ENCODE results near the gene UBN1. TPM values are rescaled to one million over a fixed set of nuclear protein-coding genes. Genes with fewer than 3 reads are reported as not detected.

The UBN1 gene, protein sequence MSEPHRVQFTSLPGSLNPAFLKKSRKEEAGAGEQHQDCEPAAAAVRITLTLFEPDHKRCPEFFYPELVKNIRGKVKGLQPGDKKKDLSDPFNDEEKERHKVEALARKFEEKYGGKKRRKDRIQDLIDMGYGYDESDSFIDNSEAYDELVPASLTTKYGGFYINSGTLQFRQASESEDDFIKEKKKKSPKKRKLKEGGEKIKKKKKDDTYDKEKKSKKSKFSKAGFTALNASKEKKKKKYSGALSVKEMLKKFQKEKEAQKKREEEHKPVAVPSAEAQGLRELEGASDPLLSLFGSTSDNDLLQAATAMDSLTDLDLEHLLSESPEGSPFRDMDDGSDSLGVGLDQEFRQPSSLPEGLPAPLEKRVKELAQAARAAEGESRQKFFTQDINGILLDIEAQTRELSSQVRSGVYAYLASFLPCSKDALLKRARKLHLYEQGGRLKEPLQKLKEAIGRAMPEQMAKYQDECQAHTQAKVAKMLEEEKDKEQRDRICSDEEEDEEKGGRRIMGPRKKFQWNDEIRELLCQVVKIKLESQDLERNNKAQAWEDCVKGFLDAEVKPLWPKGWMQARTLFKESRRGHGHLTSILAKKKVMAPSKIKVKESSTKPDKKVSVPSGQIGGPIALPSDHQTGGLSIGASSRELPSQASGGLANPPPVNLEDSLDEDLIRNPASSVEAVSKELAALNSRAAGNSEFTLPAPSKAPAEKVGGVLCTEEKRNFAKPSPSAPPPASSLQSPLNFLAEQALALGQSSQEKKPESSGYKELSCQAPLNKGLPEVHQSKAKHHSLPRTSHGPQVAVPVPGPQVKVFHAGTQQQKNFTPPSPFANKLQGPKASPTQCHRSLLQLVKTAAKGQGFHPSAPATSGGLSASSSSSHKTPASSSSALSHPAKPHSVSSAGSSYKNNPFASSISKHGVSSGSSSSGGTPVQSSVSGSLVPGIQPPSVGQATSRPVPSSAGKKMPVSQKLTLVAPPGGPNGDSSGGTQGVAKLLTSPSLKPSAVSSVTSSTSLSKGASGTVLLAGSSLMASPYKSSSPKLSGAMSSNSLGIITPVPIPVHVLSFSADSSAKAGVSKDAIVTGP (N-terminal part only)
- total RNA-seq (2014; rRNA removed; shearing (Covaris generic)): 32.8 and 36.7 TPM in 2 replicates

DNA sequence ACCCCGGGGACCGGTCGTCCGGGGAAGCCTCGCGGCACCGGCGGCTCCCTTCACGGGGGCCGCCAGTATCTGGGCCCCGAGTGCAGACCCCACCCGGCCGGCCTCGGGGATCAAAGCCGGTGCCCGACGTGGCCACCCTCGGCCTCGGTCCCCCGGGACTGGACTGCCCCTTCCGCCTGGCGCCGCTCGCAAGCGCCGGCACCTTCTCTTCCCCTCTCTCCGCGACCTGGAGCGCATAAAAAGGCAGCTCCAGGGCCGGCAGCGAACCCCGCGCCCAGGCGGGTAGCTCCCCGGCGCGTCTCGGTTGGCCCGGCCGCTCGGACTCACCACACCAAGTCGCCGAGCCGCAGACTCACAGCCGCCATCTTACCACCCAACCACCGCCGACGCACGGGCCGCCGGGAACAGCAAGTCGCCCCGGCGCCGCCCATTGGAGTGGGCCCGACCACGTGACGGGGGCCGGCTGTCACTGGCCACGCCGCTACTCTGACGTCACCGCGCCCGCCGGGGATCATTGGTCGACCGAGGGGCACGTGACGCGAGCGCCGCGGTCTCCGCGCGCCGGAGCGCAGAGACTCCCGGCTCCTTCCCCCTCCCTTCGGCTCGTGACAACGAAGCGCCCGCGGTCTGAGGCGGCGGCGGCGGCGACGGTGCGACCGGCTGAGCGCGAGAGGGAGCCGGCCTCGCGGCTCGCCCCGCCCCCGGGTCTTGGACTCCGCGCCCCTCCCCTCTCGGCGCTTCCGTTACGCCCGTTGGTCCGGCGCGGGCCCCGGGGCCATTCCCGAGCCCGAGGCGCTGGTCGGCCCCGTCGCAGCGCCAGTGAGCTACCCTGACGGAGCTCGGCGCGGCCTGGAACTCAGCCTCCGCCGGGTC, at the start of gene UBN1, which contains the start of gene GLYR1:
TSS of gene UBN1 (plus strand) at position 581 of the 873 bp plus-strand sequence. CDS start 5,437 bp downstream, outside the sequence.
TSS of gene GLYR1 (minus strand) at position 388 of the 873 bp plus-strand sequence. CDS start at position 365, 23 bp downstream.
- Histone ChIP-seq H3K27me3 (ENCODE audit: control insufficient read depth, insufficient read depth, low read length) (no peaks in the 10 kb centered on the region), H3K36me3 (replicated peaks; ENCODE audit: control insufficient read depth, insufficient read depth, low read length) (peaks cover 13% of the 10 kb centered on the region), H3K4me3 (ENCODE audit: insufficient read depth, low read depth, low read length) (peak within 1 kb of the TSS; percentile 94)
- peak; percentile 99 for DNase-seq

- no peak overlapping the region for H3K4me3 ChIP-seq (ENCODE audit: insufficient read depth, low read depth, low read length)
- H3K36me3 ChIP-seq (replicated peaks; ENCODE audit: control insufficient read depth, insufficient read depth, low read length): no peaks in the 10 kb centered on the region; the same call in 1 of the 2 replicates
- peak; percentile 31 for DNase-seq
- H3K27me3 ChIP-seq (ENCODE audit: control insufficient read depth, insufficient read depth, low read length): no peaks in the 10 kb centered on the region
Observed at GRCh38 chr16:4797805-4798252, 49.5 kb upstream of the UBN1 start.

DNA sequence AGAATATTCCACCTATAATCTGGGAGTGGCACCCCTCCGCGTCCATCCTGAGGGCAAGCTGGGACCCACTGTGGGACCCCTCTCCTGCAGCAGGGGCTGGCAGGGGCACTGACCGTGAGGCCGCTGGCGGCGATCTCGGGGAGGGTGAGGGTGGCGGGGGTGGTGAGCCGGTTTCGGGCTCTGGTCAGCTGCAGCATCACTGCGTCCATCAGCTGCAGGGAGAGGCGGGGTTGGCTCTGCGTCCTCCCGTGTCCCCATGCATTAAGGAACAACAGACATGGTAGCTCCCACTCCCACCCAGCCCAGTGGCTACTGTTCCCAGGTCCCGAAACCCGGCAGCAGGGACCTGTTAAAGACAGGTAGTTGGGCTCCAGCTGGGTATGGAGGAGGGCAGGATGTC, 48.8 kb upstream of the UBN1 start:
- Histone ChIP-seq H3K36me3 (replicated peaks; ENCODE audit: control insufficient read depth, insufficient read depth, low read length) (no peaks in the 10 kb centered on the region; the same call in 1 of the 2 replicates), H3K27me3 (ENCODE audit: control insufficient read depth, insufficient read depth, low read length) (no peaks in the 10 kb centered on the region), H3K4me3 (ENCODE audit: insufficient read depth, low read depth, low read length) (no peak overlapping the region)
- DNase-seq: no peak

DNA sequence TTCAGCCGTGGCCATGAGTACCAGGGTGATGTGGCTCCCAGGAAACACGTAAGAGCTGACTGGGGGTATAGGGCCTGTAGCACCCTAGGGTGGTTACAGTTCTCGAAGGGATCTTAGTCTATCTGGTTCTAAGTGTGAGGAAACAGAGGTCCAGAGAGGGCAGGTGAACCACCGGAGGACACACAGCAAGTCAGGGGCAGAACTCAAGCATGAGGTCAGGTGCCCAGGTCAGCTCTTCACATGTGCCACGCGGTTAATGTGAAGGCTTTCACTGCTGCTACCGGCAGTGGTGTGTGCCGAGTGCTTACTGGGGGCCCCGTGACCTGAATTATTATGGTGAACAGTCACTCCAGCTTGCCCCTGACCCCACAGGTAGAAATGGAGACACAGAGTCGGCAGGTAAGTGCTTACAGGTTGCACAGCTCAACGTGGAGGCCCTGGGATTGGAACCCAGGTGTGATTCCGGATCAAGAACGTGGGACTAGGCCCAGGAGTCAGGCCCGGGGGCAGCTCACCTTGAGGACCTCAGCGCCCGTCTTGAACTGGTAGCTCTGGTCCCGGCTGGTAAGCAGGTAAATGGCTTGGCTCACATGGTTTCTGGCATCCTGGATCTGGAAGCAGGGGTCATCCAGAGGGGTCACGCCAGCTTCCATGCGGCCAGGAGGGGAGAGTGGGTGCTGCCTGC, 48.0 kb upstream of the UBN1 start:
- no peak for DNase-seq

DNA sequence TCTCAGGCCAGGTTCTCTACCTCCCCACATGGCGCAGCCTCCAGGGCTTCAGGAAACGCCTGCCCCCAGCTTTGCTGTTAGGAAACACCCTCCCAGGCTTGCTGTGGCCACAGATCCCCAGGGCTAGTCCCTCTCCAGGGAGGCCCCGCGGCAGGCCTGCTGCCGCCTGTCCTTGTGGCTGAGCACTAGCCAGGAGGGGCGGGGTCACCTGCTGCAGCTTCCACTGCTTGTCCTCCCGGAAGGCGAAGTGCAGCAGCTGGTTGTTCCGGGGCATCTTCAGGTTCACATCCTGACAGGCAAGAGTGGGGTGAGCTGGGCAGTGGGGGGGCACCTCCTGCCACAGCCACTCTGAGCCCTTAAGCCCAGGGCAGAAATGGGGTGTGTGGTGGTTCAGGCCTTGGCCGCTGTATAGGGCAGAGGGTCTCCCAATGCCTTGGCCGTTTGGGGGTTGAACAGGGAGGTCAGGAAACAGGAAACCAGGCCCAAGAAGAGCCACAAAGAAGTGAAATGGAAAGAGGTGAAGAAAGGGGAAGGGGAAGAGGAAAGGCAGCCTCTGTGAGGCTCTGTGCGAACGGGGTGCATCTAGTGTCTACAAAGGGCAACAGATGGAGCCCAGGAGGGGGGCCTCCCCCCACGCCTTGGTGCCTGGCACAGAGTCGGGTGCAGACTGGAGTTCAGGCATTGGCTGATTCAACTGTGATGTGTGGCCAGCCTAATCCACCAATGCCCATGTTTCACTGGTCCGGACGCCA, 46.8 kb upstream of the UBN1 start:
- peak; percentile 42 for DNase-seq
- H3K4me3 ChIP-seq (ENCODE audit: insufficient read depth, low read depth, low read length): no peak overlapping the region
- peaks cover 5% of the 10 kb centered on the region for H3K36me3 ChIP-seq (replicated peaks; ENCODE audit: control insufficient read depth, insufficient read depth, low read length)
- no peaks in the 10 kb centered on the region for H3K27me3 ChIP-seq (ENCODE audit: control insufficient read depth, insufficient read depth, low read length)

More for the DNA sequence above, 48.0 kb upstream of the UBN1 start:
- Histone ChIP-seq H3K4me3 (ENCODE audit: insufficient read depth, low read depth, low read length) (no peak overlapping the region), H3K36me3 (replicated peaks; ENCODE audit: control insufficient read depth, insufficient read depth, low read length) (no peaks in the 10 kb centered on the region; the same call in 1 of the 2 replicates), H3K27me3 (ENCODE audit: control insufficient read depth, insufficient read depth, low read length) (no peaks in the 10 kb centered on the region)

- DNase-seq: peak; percentile 67
- H3K4me3 ChIP-seq (ENCODE audit: insufficient read depth, low read depth, low read length): peak overlapping the region; percentile 63
- H3K36me3 ChIP-seq (replicated peaks; ENCODE audit: control insufficient read depth, insufficient read depth, low read length): peaks cover 5% of the 10 kb centered on the region
- no peaks in the 10 kb centered on the region for H3K27me3 ChIP-seq (ENCODE audit: control insufficient read depth, insufficient read depth, low read length)
Observed at GRCh38 chr16:4801051-4801961, 46.0 kb upstream of the UBN1 start.

DNA sequence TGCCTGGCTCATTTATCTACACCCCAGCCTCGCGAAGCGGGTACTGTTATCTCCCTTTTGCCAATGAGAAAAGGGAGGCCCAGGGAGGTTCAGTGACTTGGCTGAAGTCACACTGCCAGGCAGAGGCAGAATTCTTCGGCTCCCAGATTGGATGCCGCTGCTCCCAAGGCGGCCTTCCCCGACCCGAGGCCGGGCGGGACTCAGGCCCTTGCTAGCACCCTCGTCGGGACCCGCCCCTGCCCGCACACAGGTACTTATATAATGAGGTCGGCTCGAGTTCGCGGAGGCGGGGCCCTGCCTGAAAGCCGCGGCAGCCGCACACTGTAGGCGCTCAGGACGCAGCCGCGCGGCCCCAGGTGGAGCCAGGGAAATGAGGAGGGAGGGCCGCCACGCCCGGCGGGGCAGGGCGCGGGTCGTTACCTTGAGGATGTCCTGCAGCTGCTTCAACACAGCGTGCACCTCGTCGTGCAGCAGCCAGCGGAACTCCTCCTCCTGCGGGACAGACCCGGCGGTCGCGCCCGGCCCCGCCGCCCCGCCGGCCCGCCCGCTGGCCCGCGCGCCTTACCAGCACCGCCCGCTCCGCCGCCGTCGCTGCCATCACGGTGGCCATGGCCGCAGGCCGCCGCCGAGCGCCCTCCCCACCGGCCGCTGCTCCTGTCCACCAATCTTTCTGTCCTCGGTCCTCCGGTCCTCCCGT, 45.2 kb upstream of the UBN1 start, which contains the start of gene ROGDI:
TSS of gene ROGDI (minus strand) at position 672 of the 697 bp plus-strand sequence. CDS start at position 610, 62 bp downstream.
- Histone ChIP-seq H3K4me3 (ENCODE audit: insufficient read depth, low read depth, low read length) (peak within 1 kb of the TSS; percentile 63), H3K27me3 (ENCODE audit: control insufficient read depth, insufficient read depth, low read length) (no peaks in the 10 kb centered on the region), H3K36me3 (replicated peaks; ENCODE audit: control insufficient read depth, insufficient read depth, low read length) (peaks cover 7% of the 10 kb centered on the region)
- peak; percentile 96 for DNase-seq

GRCh38 chr16:4802659-4803287, 44.5 kb upstream of the UBN1 start:
- H3K36me3 ChIP-seq (replicated peaks; ENCODE audit: control insufficient read depth, insufficient read depth, low read length): peaks cover 7% of the 10 kb centered on the region
- DNase-seq: peak; percentile 100
- no peaks in the 10 kb centered on the region for H3K27me3 ChIP-seq (ENCODE audit: control insufficient read depth, insufficient read depth, low read length)
- peak overlapping the region; percentile 63 for H3K4me3 ChIP-seq (ENCODE audit: insufficient read depth, low read depth, low read length)

DNA sequence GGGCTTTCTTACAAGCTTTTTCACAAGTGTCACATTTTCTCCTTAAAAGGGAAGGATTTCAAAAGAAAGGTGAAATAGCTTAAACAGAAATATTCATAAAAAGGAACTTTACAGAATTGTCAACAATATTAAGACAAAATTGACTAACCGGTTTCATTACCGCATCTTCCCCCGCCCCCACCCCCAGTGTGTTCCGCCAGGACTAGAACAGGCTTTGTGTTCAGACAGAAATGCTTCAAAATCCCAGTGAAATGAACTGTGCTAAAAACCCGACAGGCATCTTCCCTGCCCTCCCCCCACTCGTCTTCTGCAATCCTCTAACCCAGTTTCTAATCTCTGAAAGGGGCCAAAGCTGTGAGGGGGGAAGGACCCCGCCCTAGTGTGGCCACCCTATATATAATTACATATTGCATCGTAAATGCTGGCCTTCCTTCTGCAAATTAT, 43.9 kb upstream of the UBN1 start:
- H3K4me3 ChIP-seq (ENCODE audit: insufficient read depth, low read depth, low read length): no peak overlapping the region
- H3K36me3 ChIP-seq (replicated peaks; ENCODE audit: control insufficient read depth, insufficient read depth, low read length): peaks cover 7% of the 10 kb centered on the region
- peak; percentile 51 for DNase-seq
- no peaks in the 10 kb centered on the region for H3K27me3 ChIP-seq (ENCODE audit: control insufficient read depth, insufficient read depth, low read length)

GRCh38 chr16:4803898-4804762, 43.2 kb upstream of the UBN1 start:
- H3K4me3 ChIP-seq (ENCODE audit: insufficient read depth, low read depth, low read length): no peak overlapping the region
- DNase-seq: peak; percentile 57
- peaks cover 7% of the 10 kb centered on the region for H3K36me3 ChIP-seq (replicated peaks; ENCODE audit: control insufficient read depth, insufficient read depth, low read length)
- no peaks in the 10 kb centered on the region for H3K27me3 ChIP-seq (ENCODE audit: control insufficient read depth, insufficient read depth, low read length)

Data from H7 (cell line).